Peyer's patch (tissue), 4 donors: ENCODE results near the gene SPTB. TPM values are rescaled to one million over a fixed set of nuclear protein-coding genes. Genes with fewer than 3 reads are reported as not detected.

Source experiments
- DNase-seq, 3 donors: peaks; one replicate each; pipeline ENCODE4 v3.0.0-alpha.2; 2017 to 2019
- H3K27ac ChIP-seq, 4 donors: fragments of 200-600 bp; sonication (generic); one replicate each; pipeline ENCODE4 v1.5.1; 2016 to 2019
- H3K27me3 ChIP-seq, 2 donors: fragments of 200-600 bp; sonication (generic); one replicate each; pipeline ENCODE4 v1.5.1; 2019
- H3K36me3 ChIP-seq, 3 donors: fragments of 200-600 bp; sonication (generic); one replicate each; pipeline ENCODE4 v1.5.1; 2016 to 2019
- H3K4me1 ChIP-seq, 4 donors: fragments of 200-600 bp; sonication (generic); one replicate each; pipeline ENCODE4 v1.5.1; 2016 to 2019
- H3K4me3 ChIP-seq, 4 donors: fragments of 200-600 bp; sonication (generic); 1 replicate in 3 of 4; 2 replicates in 1 of 4; pipeline ENCODE4 v1.5.1; 2016 to 2019; ENCODE audit warnings: mild to moderate bottlenecking in 1 of 4
- H3K9me3 ChIP-seq, 4 donors: fragments of 200-600 bp; sonication (generic); one replicate each; pipeline ENCODE4 v1.5.1; 2016 to 2019; ENCODE audit warnings: mild to moderate bottlenecking in 1 of 4
- POLR2A ChIP-seq, 2 donors: fragments of 450-650 bp; IDR thresholded peaks; one replicate each; pipeline ENCODE4 v1.5.1; 2017; ENCODE audit warnings: antibody characterized with exemption in 2 of 2, mild to moderate bottlenecking in 2 of 2, moderate library complexity in 2 of 2
- total RNA-seq, 4 donors: library from RNA; depleted of rRNA; stranded (reverse); fragments of >200 nt; gene quantifications; one replicate each; pipeline ENCODE4 v1.1.0, GENCODE V29; 2016
- TF ChIP-seq, protein P1 (sequence below), 6 experiments: fragments of 450-650 bp in 4 of 6; fragments of 200-600 bp in 2 of 6; sonication (generic) in 1 of 6; IDR thresholded peaks; one replicate each; pipeline ENCODE4 v1.5.1; 2017 to 2019; ENCODE audit warnings: antibody characterized with exemption in 6 of 6, mild to moderate bottlenecking in 3 of 6, moderate library complexity in 1 of 6

Gene SPTB
- total RNA-seq, 4 donors from 2014 or later = 0.57 to 2.5 (median 0.94) TPM; not detected in 1

GRCh38 chr14:64737391-64738280, 142.1 kb downstream of the SPTB start:
- TF ChIP-seq, protein P1, sequence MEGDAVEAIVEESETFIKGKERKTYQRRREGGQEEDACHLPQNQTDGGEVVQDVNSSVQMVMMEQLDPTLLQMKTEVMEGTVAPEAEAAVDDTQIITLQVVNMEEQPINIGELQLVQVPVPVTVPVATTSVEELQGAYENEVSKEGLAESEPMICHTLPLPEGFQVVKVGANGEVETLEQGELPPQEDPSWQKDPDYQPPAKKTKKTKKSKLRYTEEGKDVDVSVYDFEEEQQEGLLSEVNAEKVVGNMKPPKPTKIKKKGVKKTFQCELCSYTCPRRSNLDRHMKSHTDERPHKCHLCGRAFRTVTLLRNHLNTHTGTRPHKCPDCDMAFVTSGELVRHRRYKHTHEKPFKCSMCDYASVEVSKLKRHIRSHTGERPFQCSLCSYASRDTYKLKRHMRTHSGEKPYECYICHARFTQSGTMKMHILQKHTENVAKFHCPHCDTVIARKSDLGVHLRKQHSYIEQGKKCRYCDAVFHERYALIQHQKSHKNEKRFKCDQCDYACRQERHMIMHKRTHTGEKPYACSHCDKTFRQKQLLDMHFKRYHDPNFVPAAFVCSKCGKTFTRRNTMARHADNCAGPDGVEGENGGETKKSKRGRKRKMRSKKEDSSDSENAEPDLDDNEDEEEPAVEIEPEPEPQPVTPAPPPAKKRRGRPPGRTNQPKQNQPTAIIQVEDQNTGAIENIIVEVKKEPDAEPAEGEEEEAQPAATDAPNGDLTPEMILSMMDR (IDR thresholded peaks at IDR 0.05) = no peak
- no peak for TF ChIP-seq POLR2A (IDR thresholded peaks at IDR 0.05)
- Histone ChIP-seq H3K27ac (no peak overlapping the region), H3K36me3 (peaks cover 0 to 69% (median 0%) of the 10 kb centered on the region in 3 donors), H3K9me3 (no peaks in the 10 kb centered on the region), H3K4me3 (no peak overlapping the region), H3K4me1 (peaks cover 0 to 4% (median 0%) of the 10 kb centered on the region in 4 donors), H3K27me3 (no peaks in the 10 kb centered on the region)
- no peak for DNase-seq

DNA sequence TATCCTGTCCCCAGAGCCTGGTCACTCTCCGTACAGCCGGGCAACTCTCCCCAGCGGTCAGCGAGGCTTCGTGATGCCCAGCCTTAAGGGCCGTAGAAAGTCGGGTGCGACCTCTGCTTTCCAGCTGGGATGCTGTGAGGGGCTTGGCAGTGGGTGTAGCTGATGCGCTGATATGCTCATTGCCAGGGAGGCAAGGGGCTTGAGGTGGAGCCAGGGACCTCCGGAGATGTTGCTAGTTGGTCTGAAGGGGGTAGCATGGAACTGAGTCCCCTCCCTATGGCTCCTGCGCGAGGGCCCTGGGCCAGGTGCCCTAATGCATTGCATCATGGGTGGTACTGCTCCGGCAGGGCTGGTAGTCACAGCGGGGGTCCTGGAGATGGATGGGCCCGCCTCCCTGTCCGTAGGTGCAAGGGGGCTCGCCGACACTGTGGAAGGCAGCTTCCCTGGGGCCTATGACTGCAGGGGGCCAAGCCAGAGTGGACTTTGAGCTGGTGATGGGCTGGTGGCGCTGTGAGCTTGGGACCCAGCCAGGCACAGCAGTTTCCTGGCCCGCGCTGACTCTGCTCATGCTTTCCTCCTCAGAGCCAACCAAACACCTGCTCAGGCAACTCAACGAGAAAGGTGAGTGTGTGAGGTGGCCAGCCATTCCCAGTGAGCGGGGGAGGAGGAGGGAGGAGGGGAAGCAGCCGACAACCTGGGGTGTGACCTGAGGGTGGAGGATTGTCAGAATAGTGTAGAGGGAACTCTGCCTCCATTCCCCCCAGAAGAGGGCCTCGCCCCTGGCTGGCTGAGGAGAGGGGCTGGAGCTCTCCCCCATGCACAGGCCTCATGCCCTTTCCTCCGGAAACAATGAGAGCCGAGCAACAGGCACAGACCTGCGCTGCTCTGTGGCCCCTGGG, 143.2 kb downstream of the SPTB start:
- TF ChIP-seq POLR2A (IDR thresholded peaks at IDR 0.05) = no peak
- TF ChIP-seq, protein P1 (IDR thresholded peaks at IDR 0.05) = no peak
- H3K27ac ChIP-seq = peak overlapping the region in 1 of 4 donors; percentile 42
- DNase-seq = peak in 2 of 3 donors; percentile 59 to 70
- H3K4me3 ChIP-seq = no peak overlapping the region
- no peaks in the 10 kb centered on the region for H3K27me3 ChIP-seq
- peaks cover 0 to 69% (median 0%) of the 10 kb centered on the region in 3 donors for H3K36me3 ChIP-seq
- H3K9me3 ChIP-seq = no peaks in the 10 kb centered on the region
- peaks cover 0 to 4% (median 0%) of the 10 kb centered on the region in 4 donors for H3K4me1 ChIP-seq

- H3K4me3 ChIP-seq = no peak overlapping the region
- no peaks in the 10 kb centered on the region for H3K9me3 ChIP-seq
- DNase-seq = no peak
- peaks cover 0 to 4% (median 0%) of the 10 kb centered on the region in 4 donors for H3K4me1 ChIP-seq
- no peak for TF ChIP-seq POLR2A (IDR thresholded peaks at IDR 0.05)
- TF ChIP-seq, protein P1 (IDR thresholded peaks at IDR 0.05) = no peak
- H3K27ac ChIP-seq = no peak overlapping the region
- H3K36me3 ChIP-seq = peaks cover 0 to 64% (median 0%) of the 10 kb centered on the region in 3 donors
- no peaks in the 10 kb centered on the region for H3K27me3 ChIP-seq
Measured at GRCh38 chr14:64734990-64735389, 144.7 kb downstream of the SPTB start.

DNA sequence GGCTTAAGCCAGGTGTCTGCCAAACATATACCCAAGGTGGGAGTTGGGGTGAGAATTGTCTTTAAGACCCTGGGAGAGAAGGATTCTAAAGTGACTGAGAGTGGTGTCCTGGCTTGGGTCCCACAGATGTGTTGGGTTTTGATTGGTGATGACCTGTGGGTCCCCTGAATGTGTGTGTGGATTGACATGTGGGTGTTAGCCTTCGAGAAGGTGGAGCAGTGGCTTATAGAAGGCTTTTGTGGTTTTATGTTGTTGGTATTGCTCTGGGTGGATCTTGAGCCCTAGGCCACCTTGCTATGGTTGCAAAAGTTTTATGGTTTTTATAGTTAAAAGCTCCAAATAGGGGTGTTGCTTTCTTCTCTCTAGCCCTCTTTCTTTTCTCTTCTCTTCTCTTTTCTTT, 145.8 kb downstream of the SPTB start:
- no peaks in the 10 kb centered on the region for H3K27me3 ChIP-seq
- no peaks in the 10 kb centered on the region for H3K9me3 ChIP-seq
- no peak overlapping the region for H3K27ac ChIP-seq
- no peak overlapping the region for H3K4me3 ChIP-seq
- peaks cover 0 to 58% (median 0%) of the 10 kb centered on the region in 3 donors for H3K36me3 ChIP-seq
- H3K4me1 ChIP-seq = peaks cover 0 to 4% (median 0%) of the 10 kb centered on the region in 4 donors
- TF ChIP-seq, protein P1 (IDR thresholded peaks at IDR 0.05) = no peak
- TF ChIP-seq POLR2A (IDR thresholded peaks at IDR 0.05) = no peak
- DNase-seq = peak in 1 of 3 donors; percentile 4

DNA sequence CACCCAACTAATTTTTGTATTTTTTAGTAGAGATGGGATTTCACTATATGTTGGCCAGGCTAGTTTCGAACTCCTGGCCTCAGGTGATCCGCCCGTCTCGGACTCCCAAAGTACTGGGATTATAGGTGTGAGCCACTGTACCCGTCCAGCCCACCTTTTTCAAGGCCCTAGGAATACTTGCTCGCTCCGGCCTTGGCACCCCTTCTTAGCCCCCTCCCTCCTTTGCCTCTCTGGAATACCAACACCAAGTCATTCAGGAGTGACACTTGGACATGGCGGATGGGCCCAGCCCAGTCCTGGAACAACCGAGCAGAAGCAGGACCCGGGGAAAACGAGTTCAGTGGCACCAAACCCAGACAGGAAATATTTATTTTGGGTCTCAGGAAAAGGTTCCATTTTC, 146.4 kb downstream of the SPTB start:
- DNase-seq = peak in 1 of 3 donors; percentile 8
- no peaks in the 10 kb centered on the region for H3K27me3 ChIP-seq
- H3K36me3 ChIP-seq = peaks cover 0 to 58% (median 0%) of the 10 kb centered on the region in 3 donors

More for the DNA sequence above, 146.4 kb downstream of the SPTB start:
- Histone ChIP-seq H3K4me3 (no peak overlapping the region), H3K27ac (no peak overlapping the region), H3K4me1 (peaks cover 0 to 4% (median 0%) of the 10 kb centered on the region in 4 donors), H3K9me3 (no peaks in the 10 kb centered on the region)
- no peak for TF ChIP-seq POLR2A (IDR thresholded peaks at IDR 0.05)
- TF ChIP-seq, protein P1 (IDR thresholded peaks at IDR 0.05) = no peak
